ENCODE measurements around the gene PEA15.

Gene PEA15

GRCh38 chr1:160208557-160209320, 3.6 kb downstream of the PEA15 start:
- DNase-seq (ENCODE audit: low spot score) = no peak

DNA sequence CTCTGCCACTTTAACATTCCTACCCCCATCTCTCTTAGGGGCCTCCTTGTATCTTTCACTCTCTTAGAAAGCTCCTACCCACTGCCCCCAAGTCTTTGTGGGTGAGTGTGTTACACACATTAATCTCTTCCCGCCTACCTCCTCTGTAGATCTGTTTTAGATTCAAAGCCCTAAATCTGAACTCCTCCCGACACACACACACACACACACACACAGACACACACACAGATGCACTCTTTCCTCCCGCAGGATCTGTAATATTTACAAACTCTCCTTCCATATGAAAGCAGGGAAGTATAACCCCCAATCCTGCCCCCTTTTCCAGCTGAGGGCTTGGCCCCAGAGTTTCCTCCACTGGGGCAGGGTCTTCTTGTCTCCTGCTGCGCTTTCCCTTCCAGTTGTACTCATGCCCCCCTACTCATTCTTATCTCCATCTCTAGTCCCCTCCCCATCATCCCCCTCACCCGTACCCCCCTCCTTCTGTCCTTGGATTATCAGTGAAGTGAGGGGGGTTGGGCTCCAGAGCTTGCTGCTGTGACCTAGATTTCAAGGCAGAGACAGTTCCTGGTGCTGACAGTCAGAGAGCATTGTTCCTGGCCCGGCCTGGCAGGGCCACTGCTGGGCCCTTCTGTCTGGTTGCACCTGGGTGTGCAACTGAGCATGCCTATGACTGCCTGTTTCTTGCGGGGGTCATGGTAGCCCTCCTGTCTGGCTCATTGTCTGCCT, 4.3 kb downstream of the PEA15 start:
- DNase-seq (ENCODE audit: low spot score) = no peak

- no peak for DNase-seq (ENCODE audit: low spot score)
Measured at GRCh38 chr1:160210561-160210960, 5.4 kb downstream of the PEA15 start.

DNA sequence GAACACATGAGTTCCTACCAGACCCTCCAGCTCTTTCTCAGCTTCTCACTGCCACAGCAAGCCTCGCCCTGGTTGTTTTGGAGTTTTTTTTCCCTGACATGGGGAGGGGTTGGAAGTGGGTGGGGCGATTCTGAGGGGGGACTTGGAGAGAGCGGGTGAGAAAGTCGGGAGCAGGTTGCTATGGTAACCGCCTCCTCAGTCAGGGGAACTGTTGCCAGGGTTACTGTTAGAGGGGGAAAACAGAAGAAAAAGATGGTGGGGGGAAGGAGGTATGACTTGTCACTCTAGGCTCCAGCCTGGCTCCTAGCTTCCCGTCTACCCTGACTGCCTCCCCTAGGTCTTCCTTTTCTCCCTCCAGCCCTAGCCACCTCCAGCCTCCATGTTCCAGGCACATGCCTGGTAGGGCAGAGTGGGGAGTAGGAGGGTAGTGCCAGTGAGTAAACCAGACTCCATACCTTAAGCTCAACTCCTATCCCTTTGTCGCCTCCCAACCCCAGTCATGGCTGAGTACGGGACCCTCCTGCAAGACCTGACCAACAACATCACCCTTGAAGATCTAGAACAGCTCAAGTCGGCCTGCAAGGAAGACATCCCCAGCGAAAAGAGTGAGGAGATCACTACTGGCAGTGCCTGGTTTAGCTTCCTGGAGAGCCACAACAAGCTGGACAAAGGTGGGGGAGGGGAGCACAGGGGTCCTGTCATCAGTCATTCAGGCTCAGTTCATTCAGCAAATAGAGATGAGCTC, 6.0 kb downstream of the PEA15 start:
- no peak for DNase-seq (ENCODE audit: low spot score)

- DNase-seq (ENCODE audit: low spot score) = no peak
Measured at GRCh38 chr1:160214481-160215140, 9.4 kb downstream of the PEA15 start.

DNA sequence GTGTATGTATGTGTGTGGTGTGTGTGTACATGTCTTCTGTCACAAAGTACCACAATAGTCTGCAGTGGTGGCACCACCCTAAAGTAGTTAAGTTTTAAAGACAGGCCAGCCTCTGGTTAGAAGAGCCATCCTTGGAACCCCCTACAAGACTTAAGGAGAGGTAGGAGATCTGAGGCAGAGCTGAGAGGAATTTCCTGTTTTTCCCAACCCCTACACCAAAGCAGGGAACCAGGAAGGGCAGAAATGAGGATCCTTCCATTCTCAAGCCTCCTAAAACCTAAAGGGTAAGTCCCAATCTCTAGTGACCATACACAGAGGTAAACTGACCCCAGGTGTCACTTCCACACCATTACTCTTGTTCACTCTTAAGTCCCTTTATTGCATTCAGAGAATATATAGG, 11.1 kb downstream of the PEA15 start:
- DNase-seq (ENCODE audit: low spot score) = no peak

- no peak for DNase-seq (ENCODE audit: low spot score)
Measured at GRCh38 chr1:160217481-160218051, 12.4 kb downstream of the PEA15 start.

GRCh38 chr1:160219062-160219929, 14.1 kb downstream of the PEA15 start:
- DNase-seq (ENCODE audit: low spot score) = no peak

GRCh38 chr1:160220301-160220700, 15.1 kb downstream of the PEA15 start:
- DNase-seq (ENCODE audit: low spot score) = no peak

- no peak for DNase-seq (ENCODE audit: low spot score)
Measured at GRCh38 chr1:160221089-160221488, 15.9 kb downstream of the PEA15 start.

DNA sequence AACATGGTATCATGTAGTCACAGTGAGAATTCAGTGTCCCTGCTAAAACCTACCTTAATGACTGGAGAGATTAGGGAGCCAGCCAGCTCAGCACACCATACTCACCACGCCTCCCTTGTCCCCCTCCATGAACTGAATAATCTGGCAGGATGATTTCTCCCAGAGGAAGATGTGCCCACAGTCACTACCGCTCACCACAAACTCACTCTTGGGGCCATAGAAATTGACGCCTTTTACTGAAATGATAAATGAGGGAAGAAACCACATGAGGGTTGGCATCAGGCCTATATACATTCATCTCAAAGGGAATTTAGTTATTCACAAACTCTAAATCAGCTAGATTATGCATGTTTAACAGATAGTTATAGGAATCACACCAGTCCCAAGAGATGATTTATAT, 17.4 kb downstream of the PEA15 start:
- no peak for DNase-seq (ENCODE audit: low spot score)

- no peak for DNase-seq (ENCODE audit: low spot score)
Measured at GRCh38 chr1:160224606-160225005, 19.4 kb downstream of the PEA15 start.

DNA sequence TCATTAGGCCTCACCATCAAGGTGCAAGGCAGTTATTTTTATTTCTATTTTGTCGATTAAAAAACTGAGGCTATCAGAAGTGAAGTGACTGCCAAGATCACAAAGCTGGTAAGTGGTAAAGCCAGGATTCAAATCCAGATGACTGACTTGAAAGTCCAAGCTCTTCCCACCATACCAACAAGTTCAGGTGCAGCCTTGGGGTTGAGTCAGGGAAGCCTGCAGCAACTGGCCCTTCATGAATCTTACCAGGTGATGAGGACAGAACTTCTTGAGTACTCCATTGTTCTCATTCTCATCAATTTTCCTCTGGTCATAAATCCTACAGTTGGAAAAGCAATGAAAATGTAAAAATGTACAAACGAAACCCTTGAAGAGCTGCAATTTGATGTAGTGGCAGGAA, 20.2 kb downstream of the PEA15 start:
- DNase-seq (ENCODE audit: low spot score) = no peak

GRCh38 chr1:160226623-160227022, 21.4 kb downstream of the PEA15 start:
- DNase-seq (ENCODE audit: low spot score) = no peak

DNA sequence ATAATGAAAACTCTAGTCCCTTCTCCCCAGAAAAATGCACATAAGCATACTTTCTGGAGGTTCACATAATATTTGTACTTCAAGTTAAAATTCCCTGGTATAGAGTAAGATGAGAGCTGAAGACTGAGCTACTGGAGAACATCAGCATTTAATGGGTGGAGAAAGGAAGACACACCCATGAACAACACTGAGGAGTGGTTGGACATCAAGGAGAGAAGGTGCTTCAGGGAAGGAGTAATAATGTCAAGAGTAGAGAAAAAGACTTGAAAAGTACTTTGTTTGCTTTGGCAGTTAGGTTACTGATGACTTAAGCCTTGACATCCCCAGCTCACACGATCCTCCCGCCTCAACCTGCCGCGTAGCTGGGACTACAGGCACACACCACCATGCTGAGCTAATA, 21.9 kb downstream of the PEA15 start:
- DNase-seq (ENCODE audit: low spot score) = no peak

- DNase-seq (ENCODE audit: low spot score) = no peak
Measured at GRCh38 chr1:160227561-160227960, 22.4 kb downstream of the PEA15 start.

- DNase-seq (ENCODE audit: low spot score) = no peak
Measured at GRCh38 chr1:160228431-160228830, 23.2 kb downstream of the PEA15 start.

DNA sequence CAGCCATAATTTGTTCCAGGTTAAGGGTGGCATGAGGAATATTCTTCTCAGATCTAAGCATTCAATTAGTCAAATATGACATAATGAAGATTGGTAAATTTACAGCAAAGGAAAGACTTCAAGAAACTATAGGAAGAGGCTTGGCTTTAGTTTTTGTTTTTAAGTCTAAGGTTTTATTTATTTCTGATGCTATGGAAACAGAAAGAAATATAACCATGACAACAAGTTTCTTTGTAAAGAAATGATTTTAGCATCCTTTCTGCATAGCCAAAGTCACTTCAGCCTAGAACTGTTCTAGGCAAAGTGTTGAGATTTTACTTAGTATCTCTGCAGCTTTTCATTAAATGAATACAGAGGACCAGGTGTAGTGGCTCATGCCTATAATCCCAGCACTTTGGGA, 27.7 kb downstream of the PEA15 start:
- DNase-seq (ENCODE audit: low spot score) = no peak

GRCh38 chr1:160236806-160237205, 31.6 kb downstream of the PEA15 start:
- DNase-seq (ENCODE audit: low spot score) = no peak

DNA sequence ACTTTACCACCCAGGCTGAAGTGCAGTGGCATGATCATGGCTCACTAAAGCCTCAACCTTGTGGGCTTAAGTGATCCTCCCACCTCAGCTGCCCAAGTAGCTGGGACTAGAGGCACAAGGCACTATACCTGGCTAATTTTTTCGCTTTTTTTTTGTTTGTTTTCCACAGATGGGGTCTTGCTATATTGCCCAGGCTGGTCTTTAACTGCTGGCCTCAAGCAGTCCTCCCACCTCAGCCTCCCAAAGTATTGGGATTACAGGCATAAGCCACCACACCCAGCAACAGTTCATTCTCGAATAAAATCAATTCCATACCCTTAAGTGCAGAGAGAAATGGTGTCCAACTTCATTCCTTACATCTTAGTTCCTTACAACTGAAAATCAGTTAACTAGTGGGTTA, 32.4 kb downstream of the PEA15 start:
- no peak for DNase-seq (ENCODE audit: low spot score)

DNA sequence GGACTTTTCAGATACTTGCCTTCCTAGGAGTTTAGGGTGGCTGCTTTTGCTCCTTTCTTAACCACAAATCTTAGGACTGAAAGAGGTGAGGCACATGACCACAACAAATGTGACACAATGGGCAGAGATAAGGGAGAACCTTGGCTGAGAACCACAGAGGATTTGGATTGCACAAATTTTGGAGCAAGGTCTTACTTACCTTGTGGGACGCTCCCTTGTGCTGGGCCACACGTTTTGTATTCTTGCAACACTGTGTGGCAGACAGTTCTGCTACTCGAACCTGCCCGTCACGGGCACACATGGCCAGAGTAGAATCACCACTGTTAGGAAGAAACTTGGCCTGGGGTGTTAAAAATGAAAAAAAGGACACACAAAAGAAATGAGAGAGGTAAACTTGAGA, 33.2 kb downstream of the PEA15 start:
- no peak for DNase-seq (ENCODE audit: low spot score)
